Coronary artery (tissue), 2 donors: Measurements from ENCODE around the gene ADISSP.

Experiments used
- DNase-seq: peaks from one replicate; pipeline ENCODE4 v3.0.0-alpha.2; 2017; ENCODE audit warnings: low spot score
- H3K27ac ChIP-seq, 2 donors: fragments of 200-600 bp; sonication (generic); one replicate each; pipeline ENCODE4 v1.5.1; 2016 to 2019
- H3K4me3 ChIP-seq: fragments of 200-600 bp; sonication (generic); 2 replicates; pipeline ENCODE4 v1.5.1; 2016; ENCODE audit warnings: mild to moderate bottlenecking, moderate library complexity
- CTCF ChIP-seq: fragments of 200-600 bp; sonication (generic); IDR thresholded peaks from one replicate; pipeline ENCODE4 v1.5.1; 2019; ENCODE audit warnings: antibody characterized with exemption

The ADISSP gene

GRCh38 chr20:3705491-3705969 lies 62.0 kb downstream of the ADISSP start:
- DNase-seq, result no peak
- Histone ChIP-seq H3K4me3 (no peak overlapping the region), H3K27ac (no peak overlapping the region)
- no peak for TF ChIP-seq CTCF

- no peak for DNase-seq
Measured at GRCh38 chr20:3704087-3704486, 63.5 kb downstream of the ADISSP start.

More at GRCh38 chr20:3704087-3704486, 63.5 kb downstream of the ADISSP start:
- H3K27ac ChIP-seq, result no peak overlapping the region
- no peak overlapping the region for H3K4me3 ChIP-seq
- TF ChIP-seq CTCF, result no peak
